Stimulated activated CD8-positive, alpha-beta memory T cell treated with anti-CD3 and anti-CD28 coated beads, Interleukin-15, amount 100 ng/mL, for 4 hours (primary cell): ENCODE data around the gene TJP3.
A peak's percentile ranks its signal among the peaks of the same experiment; 100 is the strongest.

ENCODE experiments used
- DNase-seq, 2 donors: peaks; one replicate each; pipeline ENCODE4 v3.0.0-alpha.2; 2020; ENCODE audit warnings: low read depth in 2 of 2

The TJP3 gene

DNA sequence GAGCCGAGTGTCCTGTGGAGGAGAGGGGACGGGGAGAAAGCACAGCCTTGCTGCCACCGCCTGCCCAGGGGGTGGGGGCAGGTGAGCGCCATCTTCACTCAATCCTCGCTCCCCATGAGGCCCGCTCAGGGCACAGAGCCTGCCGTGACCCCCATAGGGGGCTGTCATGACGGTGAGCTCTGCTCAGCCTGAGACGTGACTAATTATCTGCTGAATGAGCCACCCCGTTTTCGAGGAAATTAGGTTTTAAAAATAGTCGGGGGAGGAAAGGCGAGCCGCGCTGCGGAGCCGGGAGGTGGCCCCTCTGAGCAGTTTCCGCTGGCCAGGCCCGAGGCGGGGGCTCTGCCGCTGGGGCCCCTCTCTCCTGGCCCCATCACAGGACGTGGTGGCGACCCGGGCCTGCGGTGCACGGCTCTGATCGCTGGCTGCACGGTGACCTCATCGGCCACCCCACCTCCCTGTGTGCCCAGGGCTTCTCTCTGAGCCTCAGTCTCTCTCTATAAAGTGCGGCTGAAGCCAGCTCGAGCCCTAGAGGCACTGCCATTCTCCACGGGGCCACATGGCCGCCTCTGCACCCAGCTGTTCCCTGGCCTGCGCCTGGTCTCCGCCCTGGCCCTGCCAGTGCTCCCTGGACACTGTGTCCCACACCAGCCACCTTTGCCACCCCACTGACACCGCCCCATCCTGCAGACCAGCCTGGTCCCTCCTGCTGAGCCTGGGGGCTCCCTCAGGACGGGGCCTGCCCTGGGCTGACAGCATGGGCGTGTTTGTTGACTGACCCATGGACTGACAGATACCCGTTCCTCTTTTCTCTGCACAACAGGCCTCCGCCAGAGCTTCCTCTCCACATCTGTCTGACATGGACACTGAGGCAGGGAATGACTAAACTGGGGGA lies 36.3 kb upstream of the TJP3 start:
- DNase-seq, result peak in 1 of 2 donors; percentile 23

- DNase-seq, result no peak
These were observed 35.6 kb upstream of the TJP3 start for GRCh38 chr19:3672575-3672948.

DNA sequence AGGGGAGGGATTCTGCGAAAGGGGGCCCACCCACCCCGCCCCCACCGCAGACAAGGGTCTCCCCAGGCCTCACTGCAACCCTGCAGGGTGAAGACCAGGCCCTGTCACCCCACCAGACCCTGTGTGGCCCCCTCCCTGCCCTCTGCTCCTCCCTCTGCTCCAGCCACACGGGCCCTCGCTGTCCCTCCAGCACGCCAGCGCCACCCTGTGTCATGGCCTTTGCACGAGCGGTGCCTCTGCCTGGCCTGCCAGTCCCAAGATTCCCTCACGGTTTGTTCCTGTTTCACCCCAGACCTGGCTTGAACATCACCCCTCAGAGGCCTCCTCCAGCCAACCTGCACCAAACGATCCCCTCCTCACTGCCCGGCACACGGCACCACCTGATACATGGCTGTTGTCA lies 35.2 kb upstream of the TJP3 start:
- no peak for DNase-seq

DNA sequence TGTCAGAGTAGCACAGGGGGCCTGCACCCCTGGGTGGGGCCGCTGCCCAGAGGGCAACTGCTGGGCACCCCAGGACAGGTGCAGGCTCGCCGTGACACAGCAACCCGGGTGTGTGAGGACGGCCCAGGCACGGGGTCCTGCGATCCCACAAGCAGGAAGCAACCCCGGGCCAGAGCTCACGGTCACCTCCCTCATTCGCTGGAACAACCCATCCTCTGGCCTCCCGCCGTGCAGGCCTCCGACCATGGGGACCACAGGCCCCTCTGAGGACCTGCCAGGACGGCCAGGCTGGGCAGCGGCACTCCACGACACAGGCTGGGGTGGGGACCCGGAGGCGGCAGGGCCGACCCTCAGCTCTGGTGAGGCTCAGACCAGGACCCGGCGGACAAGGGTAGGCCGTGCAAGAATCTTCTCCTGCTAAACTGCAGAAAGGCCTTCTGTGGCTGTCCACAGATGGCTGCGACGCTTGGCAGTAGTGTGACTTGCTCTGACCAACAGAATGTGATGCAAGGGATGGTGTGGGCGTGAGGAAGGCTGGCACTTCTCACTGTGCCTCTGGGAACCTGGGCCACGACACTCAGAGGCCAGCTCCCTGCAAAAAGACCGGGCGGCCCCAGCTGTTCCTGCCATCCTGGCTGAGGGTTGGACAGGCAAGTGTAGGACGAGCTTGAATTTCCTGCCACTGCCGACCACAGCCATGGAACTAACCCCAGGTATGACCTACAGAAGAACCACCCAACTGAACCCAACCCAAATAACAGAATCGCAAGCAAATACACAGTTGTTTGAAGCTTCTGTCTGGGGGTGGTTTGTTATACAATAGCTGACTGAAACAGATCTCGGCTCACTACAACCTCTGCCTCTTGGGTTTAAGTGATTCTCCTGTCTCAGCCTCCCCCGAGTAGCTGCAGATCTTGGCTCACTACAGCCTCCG lies 34.4 kb upstream of the TJP3 start:
- DNase-seq, result no peak

DNA sequence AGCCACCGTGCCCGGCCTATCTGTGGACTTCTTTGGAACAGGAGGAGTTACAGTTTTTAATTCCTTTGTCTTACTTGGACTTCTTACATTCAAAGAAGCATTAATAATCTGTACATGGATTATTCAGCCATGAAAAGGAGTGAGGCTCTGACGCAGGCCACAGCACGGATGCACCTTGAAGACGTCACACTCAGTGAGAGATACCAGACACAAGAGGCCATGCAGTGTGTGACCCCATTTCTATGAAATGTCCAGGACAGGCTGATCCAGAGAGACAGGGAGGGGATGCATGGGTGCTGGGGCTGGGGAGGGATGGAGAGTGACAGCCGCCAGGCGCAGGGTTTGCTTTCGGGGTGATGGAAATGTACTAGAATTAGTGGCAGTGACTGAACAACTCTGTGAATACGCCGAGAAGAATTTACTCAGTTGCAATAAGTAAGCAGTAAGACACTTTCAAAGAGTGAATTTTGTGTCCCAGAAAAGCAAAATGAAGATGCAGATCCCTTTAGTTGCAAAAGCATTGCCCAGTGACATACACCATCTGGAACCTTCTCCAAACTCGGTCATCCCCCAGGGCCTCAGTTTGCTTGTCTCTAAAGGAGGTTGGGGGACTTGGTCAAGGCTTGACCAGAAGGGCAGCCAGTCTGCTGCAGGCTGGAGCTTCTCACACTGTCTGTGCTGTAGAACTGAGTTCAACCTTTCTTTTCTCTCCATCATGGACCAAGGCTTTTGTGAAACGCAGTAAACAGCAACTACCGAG lies 33.2 kb upstream of the TJP3 start:
- no peak for DNase-seq

DNA sequence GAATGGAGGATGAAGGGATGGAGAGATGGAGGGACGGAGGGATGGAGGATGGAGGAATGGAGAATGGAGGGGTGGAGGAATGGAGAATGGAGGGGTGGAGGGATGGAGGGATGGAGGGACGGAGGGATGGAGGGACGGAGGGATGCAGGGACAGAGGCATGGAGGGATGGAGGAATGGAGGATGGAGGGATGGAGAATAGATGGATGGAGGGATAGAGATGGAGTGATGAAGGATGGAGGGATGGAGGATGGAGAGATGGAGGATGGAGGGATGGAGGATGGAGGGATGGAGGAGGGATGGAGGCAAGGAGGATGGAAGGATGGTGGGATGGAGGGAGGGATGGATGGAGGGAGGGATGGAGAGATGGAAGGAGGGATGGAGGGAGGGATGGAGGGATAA lies 30.0 kb upstream of the TJP3 start:
- DNase-seq, result no peak

DNA sequence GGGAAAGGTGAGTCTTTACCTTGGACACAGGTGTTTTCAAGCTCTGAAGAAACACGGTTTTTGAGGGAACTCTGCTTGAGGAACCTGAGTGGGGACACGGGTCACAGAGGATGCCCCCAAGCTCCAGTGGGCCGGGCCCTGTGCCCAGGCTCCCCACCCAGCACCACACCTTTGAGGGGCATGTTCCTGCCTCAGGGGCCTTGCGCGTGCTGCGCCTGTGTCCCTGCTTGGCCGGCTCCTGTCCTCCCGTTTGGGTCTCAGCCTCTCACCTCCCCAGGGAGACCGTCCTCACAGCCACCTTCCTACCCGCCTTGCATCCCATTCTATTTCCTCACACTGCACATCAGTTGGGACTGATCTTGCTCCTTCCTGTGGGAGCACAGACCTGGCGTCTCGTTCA lies 29.0 kb upstream of the TJP3 start:
- no peak for DNase-seq

DNA sequence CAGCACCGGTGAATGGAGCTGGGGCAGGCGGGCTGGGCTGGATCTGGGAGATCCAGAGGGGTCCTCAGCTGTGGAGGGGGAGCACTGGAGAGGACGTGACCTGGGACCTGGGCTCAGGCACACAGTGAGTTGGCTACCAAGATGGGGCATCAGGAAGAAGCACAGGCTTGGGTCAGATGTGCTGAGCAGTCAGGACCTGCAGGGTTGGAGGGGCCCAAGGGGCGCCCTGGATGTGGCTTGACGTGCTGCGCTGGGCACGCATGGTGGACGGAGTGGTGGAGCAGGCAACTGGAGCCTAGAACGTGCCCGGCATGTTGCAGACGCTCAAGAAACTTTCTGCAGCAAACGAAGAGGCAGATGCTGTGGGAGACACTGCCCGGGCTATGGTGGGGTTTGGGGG lies 28.6 kb upstream of the TJP3 start:
- no peak for DNase-seq

GRCh38 chr19:3680939-3681338 lies 27.2 kb upstream of the TJP3 start:
- DNase-seq, result no peak

GRCh38 chr19:3682286-3682685 lies 25.9 kb upstream of the TJP3 start:
- no peak for DNase-seq

DNA sequence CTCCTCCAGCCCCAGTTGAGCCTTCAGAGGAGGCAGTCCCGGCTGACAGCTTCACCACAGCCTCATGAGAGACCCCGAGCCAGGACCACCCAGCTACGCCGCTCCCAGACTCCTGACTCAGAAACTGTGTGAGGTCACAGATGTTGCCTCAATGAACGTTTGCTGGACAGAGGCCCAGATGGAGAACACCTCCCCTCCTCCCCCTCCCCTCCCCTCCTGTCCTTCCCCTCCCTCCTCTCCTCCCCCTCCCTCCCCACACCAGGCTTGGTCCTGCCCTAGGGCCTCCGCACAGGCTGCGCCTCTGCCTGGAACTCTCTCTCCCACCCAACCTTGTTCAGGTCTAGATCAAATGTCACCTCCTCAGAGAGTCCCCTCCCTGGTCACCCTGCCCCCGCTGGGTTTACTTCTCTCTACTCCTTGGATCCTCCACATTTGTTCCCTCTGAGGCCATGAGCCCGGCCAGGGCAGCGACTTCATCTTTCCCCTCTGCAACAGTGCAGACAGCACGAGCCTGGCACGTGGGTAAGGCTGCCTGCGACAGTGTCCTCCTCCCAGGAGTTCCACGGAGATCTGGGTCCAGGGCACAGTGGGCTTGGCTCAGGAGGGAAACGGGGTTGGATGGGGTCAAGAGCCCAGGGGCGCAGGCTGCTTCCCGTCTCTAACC lies 25.3 kb upstream of the TJP3 start:
- DNase-seq, result no peak

GRCh38 chr19:3683405-3684053 lies 24.7 kb upstream of the TJP3 start:
- no peak for DNase-seq

- no peak for DNase-seq
These were observed 23.9 kb upstream of the TJP3 start for GRCh38 chr19:3684054-3684816.

- no peak for DNase-seq
These were observed 23.3 kb upstream of the TJP3 start for GRCh38 chr19:3684817-3685410.

- no peak for DNase-seq
These were observed 20.8 kb upstream of the TJP3 start for GRCh38 chr19:3687393-3687773.

GRCh38 chr19:3687774-3688706 lies 20.1 kb upstream of the TJP3 start:
- no peak for DNase-seq

DNA sequence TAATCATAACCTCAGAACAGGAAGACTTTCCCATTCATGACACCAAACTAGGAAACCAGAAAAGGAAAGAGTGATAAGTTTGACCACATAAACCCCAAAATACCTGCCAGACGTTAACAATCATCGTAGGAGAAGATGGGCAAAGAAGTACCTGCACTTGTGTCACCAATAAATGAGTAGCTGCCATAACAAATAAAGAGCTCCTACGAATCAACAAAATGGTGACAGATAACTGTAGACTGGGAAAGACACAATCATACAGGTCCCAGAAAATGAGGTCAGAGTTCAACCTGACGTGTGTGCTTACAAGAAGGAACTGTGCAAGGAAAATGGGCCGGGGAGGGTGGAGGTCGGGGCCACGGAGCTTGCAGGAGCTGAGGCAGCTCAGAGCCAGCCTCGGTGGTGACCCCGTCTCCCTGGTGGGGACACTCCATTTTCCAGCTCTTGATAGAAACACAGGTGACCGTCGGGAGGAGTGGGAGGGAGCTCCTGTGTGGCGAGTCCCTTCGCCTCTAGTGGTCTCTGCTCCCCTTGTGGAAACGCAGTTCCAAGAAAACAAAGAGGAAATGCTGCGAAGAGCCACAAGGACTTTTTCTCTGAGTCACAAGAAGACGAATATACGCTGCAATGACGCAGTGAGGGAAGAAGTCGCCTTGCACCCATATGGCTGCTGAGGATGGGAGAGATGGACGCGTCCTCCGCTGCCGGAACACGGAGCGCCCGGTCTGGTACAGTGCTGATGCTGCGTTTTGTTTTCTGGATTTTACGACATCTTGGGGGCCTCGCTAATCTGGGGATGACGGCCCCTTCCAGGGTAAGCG lies 17.4 kb upstream of the TJP3 start:
- DNase-seq, result no peak

DNA sequence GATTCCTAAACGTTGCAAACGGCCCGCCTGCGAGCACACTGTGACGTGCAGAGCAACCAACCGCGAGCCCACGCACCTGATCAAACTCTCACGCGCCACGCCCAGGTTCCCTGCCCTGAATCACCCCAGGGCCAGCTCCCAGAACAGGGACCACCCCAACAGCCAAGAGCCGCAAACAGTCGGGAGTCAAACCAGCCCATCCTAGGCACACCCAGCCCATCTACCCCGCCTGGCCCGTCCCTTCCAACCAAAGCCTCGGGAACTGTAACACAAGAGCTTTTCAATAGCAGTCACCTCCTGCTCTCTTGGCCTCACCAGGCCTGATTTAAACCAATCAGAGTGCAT lies 16.8 kb upstream of the TJP3 start:
- no peak for DNase-seq
